ENCODE results near the gene RERE. TPM values are rescaled to one million over a fixed set of nuclear protein-coding genes. Genes with fewer than 3 reads are reported as not detected.

RERE gene
- total RNA-seq, 4 donors from 2014 or later, result 118 to 244 (median 131) TPM

- peaks cover 0 to 2% of the 10 kb centered on the region in 2 donors for H3K36me3 ChIP-seq
- no peak for TF ChIP-seq CTCF (IDR thresholded peaks at IDR 0.05)
- peak in 1 of 2 donors; percentile 71 for TF ChIP-seq POLR2A (IDR thresholded peaks at IDR 0.05)
- WGBS, 2 donors, result 4 to 6% methylated on average over 11 of the region's 11 CpGs
Measured at GRCh38 chr1:8525558-8526275, 291.7 kb downstream of the RERE start.

GRCh38 chr1:8525216-8525557 lies 292.3 kb downstream of the RERE start:
- TF ChIP-seq POLR2A (IDR thresholded peaks at IDR 0.05) (no peak), CTCF (IDR thresholded peaks at IDR 0.05) (no peak)
- 4 to 6% methylated on average over 6 of the region's 6 CpGs for WGBS, 2 donors
- Histone ChIP-seq H3K4me1 (peaks cover 38 to 48% of the 10 kb centered on the region in 2 donors), H3K27me3 (no peaks in the 10 kb centered on the region), H3K36me3 (peaks cover 0 to 2% of the 10 kb centered on the region in 2 donors), H3K4me3 (replicated peaks in 1 of 3) (peak overlapping the region; percentile 28 to 33 (median 31)), H3K27ac (peak overlapping the region; percentile 71 to 86 (median 84)), H3K9me3 (no peaks in the 10 kb centered on the region)
- intact Hi-C loops (cut with DNase I), result no loop called here
- peak; percentile 42 to 46 for DNase-seq

More at GRCh38 chr1:8525558-8526275, 291.7 kb downstream of the RERE start:
- Histone ChIP-seq H3K27ac (peak overlapping the region; percentile 71 to 86 (median 84)), H3K27me3 (no peaks in the 10 kb centered on the region), H3K4me1 (peaks cover 38 to 48% of the 10 kb centered on the region in 2 donors), H3K9me3 (no peaks in the 10 kb centered on the region), H3K4me3 (replicated peaks in 1 of 3) (peak overlapping the region; percentile 28 to 33 (median 31))
- peak; percentile 84 to 88 for DNase-seq
- intact Hi-C loops (cut with DNase I), result no loop called here

- no peaks in the 10 kb centered on the region for H3K9me3 ChIP-seq
- H3K27me3 ChIP-seq, result no peaks in the 10 kb centered on the region
- peaks cover 38 to 48% of the 10 kb centered on the region in 2 donors for H3K4me1 ChIP-seq
- peaks cover 0 to 2% of the 10 kb centered on the region in 2 donors for H3K36me3 ChIP-seq
- intact Hi-C loops (cut with DNase I), result no loop called here
- peak overlapping the region in 1 of 3 donors; percentile 33 for H3K4me3 ChIP-seq (replicated peaks in 1 of 3)
- TF ChIP-seq POLR2A (IDR thresholded peaks at IDR 0.05) (no peak), CTCF (IDR thresholded peaks at IDR 0.05) (no peak)
- WGBS, 2 donors, result 40 to 45% methylated on average over 2 of the region's 2 CpGs
- H3K27ac ChIP-seq, result peak overlapping the region; percentile 71 to 86 (median 84)
- no peak for DNase-seq
Measured at GRCh38 chr1:8524627-8525157, 292.7 kb downstream of the RERE start.

GRCh38 chr1:8523666-8524206 lies 293.7 kb downstream of the RERE start:
- 69 to 75% methylated on average over 5 of the region's 5 CpGs for WGBS, 2 donors
- intact Hi-C loops (cut with DNase I), result no loop called here
- TF ChIP-seq POLR2A (IDR thresholded peaks at IDR 0.05) (no peak), CTCF (IDR thresholded peaks at IDR 0.05) (no peak)

GRCh38 chr1:8520483-8520966 lies 296.9 kb downstream of the RERE start:
- Histone ChIP-seq H3K36me3 (peaks cover 0 to 2% of the 10 kb centered on the region in 2 donors), H3K4me3 (replicated peaks in 1 of 3) (no peak overlapping the region), H3K9me3 (no peaks in the 10 kb centered on the region), H3K27me3 (no peaks in the 10 kb centered on the region), H3K27ac (no peak overlapping the region), H3K4me1 (peaks cover 37 to 50% of the 10 kb centered on the region in 2 donors)
- WGBS, 2 donors, result 82 to 85% methylated on average over 6 of the region's 6 CpGs
- DNase-seq, result no peak
- TF ChIP-seq CTCF (IDR thresholded peaks at IDR 0.05) (no peak), POLR2A (IDR thresholded peaks at IDR 0.05) (no peak)
- intact Hi-C loops (cut with DNase I), result no loop called here

More at GRCh38 chr1:8523666-8524206, 293.7 kb downstream of the RERE start:
- Histone ChIP-seq H3K27me3 (no peaks in the 10 kb centered on the region), H3K9me3 (no peaks in the 10 kb centered on the region), H3K36me3 (peaks cover 0 to 2% of the 10 kb centered on the region in 2 donors), H3K27ac (peak overlapping the region in 2 of 3 donors; percentile 10 to 86), H3K4me3 (replicated peaks in 1 of 3) (no peak overlapping the region), H3K4me1 (peaks cover 34 to 49% of the 10 kb centered on the region in 2 donors)
- no peak for DNase-seq

All from thyroid gland (tissue), 4 donors.